Body of pancreas (tissue), 4 donors: ENCODE results near the gene PSKH1. TPM values are rescaled to one million over a fixed set of nuclear protein-coding genes. Genes with fewer than 3 reads are reported as not detected.

Source experiments
- ATAC-seq: fragments of 150-250 bp; one replicate; pipeline ENCODE4 v1.9.1; 2016
- DNase-seq, 4 donors: peaks; one replicate each; pipeline ENCODE4 v3.0.0-alpha.2; 2019
- H3K27ac ChIP-seq, 4 donors: fragments of 200-600 bp; sonication (generic); 1 replicate in 3 of 4; 2 replicates in 1 of 4; pipeline versions ENCODE4 v1.5.1 to v1.6.1; 2016 to 2019; ENCODE audit warnings: mild to moderate bottlenecking in 1 of 4, mixed read lengths in 1 of 4, moderate library complexity in 1 of 4
- H3K27me3 ChIP-seq, 2 donors: fragments of 200-600 bp; sonication (generic); one replicate each; pipeline ENCODE4 v1.6.0; 2016; ENCODE audit warnings: mild to moderate bottlenecking in 1 of 2
- H3K36me3 ChIP-seq, 2 donors: fragments of 200-600 bp; sonication (generic); replicated peaks in 1 of 2; 2 replicates each; pipeline ENCODE4 v1.5.1; 2016; ENCODE audit warnings: low read depth in 2 of 2; ENCODE audit not compliant: insufficient read depth in 1 of 2
- H3K4me1 ChIP-seq: fragments of 200-600 bp; sonication (generic); one replicate; pipeline ENCODE4 v1.6.0; 2016
- H3K4me3 ChIP-seq, 2 donors: fragments of 200-600 bp; sonication (generic); 1 replicate in 1 of 2; 2 replicates in 1 of 2; pipeline ENCODE4 v1.5.1; 2016 to 2019
- H3K9me3 ChIP-seq, 3 donors: fragments of 200-600 bp; sonication (generic); 1 replicate in 2 of 3; 2 replicates in 1 of 3; pipeline ENCODE4 v1.5.1; 2016
- POLR2A ChIP-seq, 3 donors: fragments of 450-650 bp; IDR thresholded peaks; one replicate each; pipeline ENCODE4 v1.6.1; 2016; ENCODE audit warnings: antibody characterized with exemption in 3 of 3, mild to moderate bottlenecking in 2 of 3
- WGBS, 2 donors: methylation state at CpG; one replicate each; pipeline ENCODE4 v1.1.5; 2017; 5-methylcytosine and 5-hydroxymethylcytosine counted together
- intact Hi-C: fragments of 100-400 bp; cut with DNase I; formaldehyde crosslinking; loops from one replicate; pipeline ENCODE4 v1.15.1; 2023
- total RNA-seq, 2 donors: library from RNA; depleted of rRNA; stranded (reverse); fragments of >200 nt; gene quantifications; one replicate each; pipeline ENCODE4 v1.1.0, GENCODE V29; 2016
- TF ChIP-seq, protein P1 (sequence below), 7 experiments: fragments of 450-650 bp in 4 of 7; fragments of 200-600 bp in 3 of 7; sonication (generic) in 3 of 7; IDR thresholded peaks; one replicate each; pipeline ENCODE4 v1.5.1; 2016 to 2019; ENCODE audit warnings: antibody characterized with exemption in 7 of 7

The PSKH1 gene
- total RNA-seq, 2 donors from 2014 or later, result 15.0 to 16.8 TPM

DNA sequence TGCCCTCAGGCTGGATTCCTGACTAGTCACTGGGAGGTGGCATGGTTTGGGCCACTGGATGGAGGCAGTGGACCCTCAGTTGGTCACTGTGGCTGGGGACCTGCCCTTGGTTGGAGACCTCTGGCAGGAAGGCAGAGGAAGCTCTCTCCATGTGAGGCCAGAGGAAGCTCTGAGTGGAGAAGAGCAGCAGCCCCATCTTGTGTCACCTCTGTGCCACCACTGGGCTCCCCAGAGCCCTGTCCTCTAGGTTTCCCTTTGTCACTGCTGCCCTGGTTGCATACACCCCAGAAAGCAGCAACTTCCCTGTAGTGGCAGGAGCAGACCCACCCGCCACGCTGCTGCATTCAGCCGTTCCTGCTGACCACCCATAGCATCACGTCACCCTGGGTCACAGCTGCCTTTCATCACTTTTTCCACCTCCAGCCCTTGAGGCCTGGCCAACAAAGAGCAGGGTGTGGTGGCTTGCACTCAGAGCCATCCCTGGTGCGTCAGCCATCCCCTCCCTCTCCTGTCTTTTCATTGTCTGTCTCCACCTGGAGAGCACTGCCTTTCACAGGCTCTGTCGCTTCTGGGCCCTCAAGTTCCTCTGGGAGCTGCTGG is 26.7 kb downstream of the PSKH1 start:
- Histone ChIP-seq H3K27ac (no peak overlapping the region), H3K9me3 (no peaks in the 10 kb centered on the region), H3K27me3 (no peaks in the 10 kb centered on the region), H3K36me3 (no peaks in the 10 kb centered on the region), H3K4me1 (peaks cover 48% of the 10 kb centered on the region), H3K4me3 (no peak overlapping the region)
- WGBS, 2 donors, result 82 to 90% methylated on average over 5 to 6 of the region's 6 CpGs
- TF ChIP-seq POLR2A (IDR thresholded peaks at IDR 0.05), result no peak
- TF ChIP-seq, protein P1, sequence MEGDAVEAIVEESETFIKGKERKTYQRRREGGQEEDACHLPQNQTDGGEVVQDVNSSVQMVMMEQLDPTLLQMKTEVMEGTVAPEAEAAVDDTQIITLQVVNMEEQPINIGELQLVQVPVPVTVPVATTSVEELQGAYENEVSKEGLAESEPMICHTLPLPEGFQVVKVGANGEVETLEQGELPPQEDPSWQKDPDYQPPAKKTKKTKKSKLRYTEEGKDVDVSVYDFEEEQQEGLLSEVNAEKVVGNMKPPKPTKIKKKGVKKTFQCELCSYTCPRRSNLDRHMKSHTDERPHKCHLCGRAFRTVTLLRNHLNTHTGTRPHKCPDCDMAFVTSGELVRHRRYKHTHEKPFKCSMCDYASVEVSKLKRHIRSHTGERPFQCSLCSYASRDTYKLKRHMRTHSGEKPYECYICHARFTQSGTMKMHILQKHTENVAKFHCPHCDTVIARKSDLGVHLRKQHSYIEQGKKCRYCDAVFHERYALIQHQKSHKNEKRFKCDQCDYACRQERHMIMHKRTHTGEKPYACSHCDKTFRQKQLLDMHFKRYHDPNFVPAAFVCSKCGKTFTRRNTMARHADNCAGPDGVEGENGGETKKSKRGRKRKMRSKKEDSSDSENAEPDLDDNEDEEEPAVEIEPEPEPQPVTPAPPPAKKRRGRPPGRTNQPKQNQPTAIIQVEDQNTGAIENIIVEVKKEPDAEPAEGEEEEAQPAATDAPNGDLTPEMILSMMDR (IDR thresholded peaks at IDR 0.05), result no peak
- no peak for ATAC-seq
- intact Hi-C loops, result loop anchor here (5.0 kb wide), 1 partner anchor 37 kb away; the partner anchor contains the start of gene NRN1L
- no peak for DNase-seq

DNA sequence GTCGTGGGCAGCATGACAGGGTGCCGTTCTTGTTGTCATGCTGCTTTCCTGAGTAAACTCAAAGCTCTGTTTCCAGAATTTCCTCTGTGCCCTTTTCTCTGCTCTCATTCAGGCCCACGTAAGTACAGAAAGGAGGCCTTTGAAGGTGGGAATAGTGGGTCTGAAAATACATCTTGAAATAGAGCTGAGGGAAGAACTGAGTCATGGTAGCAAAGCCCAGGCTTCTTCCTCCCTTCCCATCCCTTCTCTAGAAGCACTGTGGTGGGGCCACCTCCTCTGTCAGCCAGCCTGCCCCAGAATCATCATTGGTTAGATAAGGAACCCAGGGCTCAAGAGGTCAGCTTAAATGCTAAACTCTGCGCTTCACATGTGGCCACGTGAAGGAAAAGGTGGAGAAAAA is 29.2 kb downstream of the PSKH1 start:
- Histone ChIP-seq H3K36me3 (no peaks in the 10 kb centered on the region), H3K4me1 (peaks cover 51% of the 10 kb centered on the region)

DNA sequence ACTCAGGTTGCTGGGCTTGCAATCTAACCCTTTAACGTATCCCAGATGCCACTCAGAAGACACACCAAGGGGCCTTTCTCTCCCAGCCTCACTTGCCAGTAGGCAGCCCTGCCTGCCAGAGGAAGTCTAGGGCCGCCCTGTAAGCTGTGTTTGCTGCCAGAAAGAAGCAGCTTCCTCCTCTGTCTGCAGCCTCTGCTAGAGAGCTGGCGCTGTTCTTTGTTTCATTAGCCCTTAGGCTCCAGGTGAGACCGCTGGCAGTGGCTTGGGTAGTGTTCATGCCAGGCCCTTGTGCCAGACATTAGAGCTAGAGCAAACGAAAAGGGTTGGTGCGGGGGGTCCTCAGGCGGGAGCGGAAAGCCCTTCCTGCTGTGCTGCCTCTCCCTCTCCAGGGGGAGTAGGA is 29.7 kb downstream of the PSKH1 start:
- Histone ChIP-seq H3K27me3 (no peaks in the 10 kb centered on the region), H3K9me3 (no peaks in the 10 kb centered on the region), H3K4me3 (no peak overlapping the region), H3K27ac (peak overlapping the region in 2 of 4 donors; percentile 48 to 84), H3K4me1 (peaks cover 46% of the 10 kb centered on the region), H3K36me3 (no peaks in the 10 kb centered on the region)
- WGBS, 2 donors, result 68 to 70% methylated on average over 6 to 8 of the region's 8 CpGs
- intact Hi-C loops, result loop anchor here (5.0 kb wide), 1 partner anchor 40 kb away; the partner anchor contains the start of gene NRN1L
- DNase-seq, result peak in 1 of 4 donors; percentile 37
- no peak for TF ChIP-seq POLR2A (IDR thresholded peaks at IDR 0.05)
- TF ChIP-seq, protein P1 (IDR thresholded peaks at IDR 0.05), result no peak
- no peak for ATAC-seq

More for the DNA sequence above, 29.2 kb downstream of the PSKH1 start:
- intact Hi-C loops, result loop anchor here (5.0 kb wide), 1 partner anchor 40 kb away; the partner anchor contains the start of gene NRN1L
- DNase-seq (no peak), ATAC-seq (no peak)
- 50 to 72% methylated on average over 5 of the region's 5 CpGs for WGBS, 2 donors
- TF ChIP-seq POLR2A (IDR thresholded peaks at IDR 0.05), result no peak
- TF ChIP-seq, protein P1 (IDR thresholded peaks at IDR 0.05), result no peak
- H3K27me3 ChIP-seq, result no peaks in the 10 kb centered on the region
- H3K27ac ChIP-seq, result peak overlapping the region in 2 of 4 donors; percentile 48 to 84
- no peak overlapping the region for H3K4me3 ChIP-seq
- H3K9me3 ChIP-seq, result no peaks in the 10 kb centered on the region

DNA sequence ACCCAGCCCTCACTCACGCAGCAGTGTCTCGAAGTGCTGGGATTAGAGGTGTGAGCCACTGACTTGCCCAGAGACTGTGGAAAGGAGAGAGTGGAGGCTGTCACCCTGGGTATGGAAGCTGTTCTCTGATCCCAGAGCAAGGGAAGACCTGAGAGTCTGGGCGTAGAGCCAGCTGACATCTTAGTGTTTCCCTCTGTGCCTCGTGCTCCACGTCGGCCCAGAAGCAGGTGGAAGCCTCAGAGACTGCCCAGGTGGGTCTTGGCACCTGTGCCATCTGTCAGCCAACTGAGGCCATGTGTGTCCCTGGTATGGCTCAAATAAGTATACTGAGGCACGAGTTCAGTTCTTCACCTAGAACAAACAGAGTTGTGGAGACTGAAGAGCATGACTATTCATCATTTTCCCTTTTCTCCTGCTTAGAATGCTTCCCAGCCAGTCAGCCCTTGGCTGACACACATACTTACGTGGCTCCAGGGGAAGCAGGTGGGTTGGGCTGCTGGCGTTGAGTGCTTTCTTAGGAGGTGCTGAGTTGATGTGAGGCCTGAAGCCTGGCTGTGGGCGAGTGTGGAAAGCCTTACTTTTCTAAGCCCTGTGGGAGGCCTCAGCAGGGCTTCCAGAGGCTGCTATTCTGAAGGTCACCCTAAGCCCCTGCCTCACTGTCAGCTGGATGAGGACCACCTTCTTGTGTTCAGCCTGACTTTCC is 30.5 kb downstream of the PSKH1 start:
- WGBS, 2 donors, result 33 to 56% methylated on average over 8 to 10 of the region's 10 CpGs

More for the DNA sequence above, 30.5 kb downstream of the PSKH1 start:
- ATAC-seq (no peak), DNase-seq (peak; percentile 48 to 76 (median 66))
- peak in 1 of 3 donors; percentile 14 for TF ChIP-seq POLR2A (IDR thresholded peaks at IDR 0.05)
- TF ChIP-seq, protein P1 (IDR thresholded peaks at IDR 0.05), result no peak
- H3K36me3 ChIP-seq, result no peaks in the 10 kb centered on the region
- peak overlapping the region; percentile 9 to 84 (median 44) for H3K27ac ChIP-seq
- intact Hi-C loops, result loop anchor here (5.0 kb wide), 1 partner anchor 41 kb away; the partner anchor contains the start of gene NRN1L
- H3K4me1 ChIP-seq, result peaks cover 50% of the 10 kb centered on the region
- H3K4me3 ChIP-seq, result no peak overlapping the region
- no peaks in the 10 kb centered on the region for H3K9me3 ChIP-seq
- H3K27me3 ChIP-seq, result no peaks in the 10 kb centered on the region
